ENCODE data around the gene GON4L.

DNA sequence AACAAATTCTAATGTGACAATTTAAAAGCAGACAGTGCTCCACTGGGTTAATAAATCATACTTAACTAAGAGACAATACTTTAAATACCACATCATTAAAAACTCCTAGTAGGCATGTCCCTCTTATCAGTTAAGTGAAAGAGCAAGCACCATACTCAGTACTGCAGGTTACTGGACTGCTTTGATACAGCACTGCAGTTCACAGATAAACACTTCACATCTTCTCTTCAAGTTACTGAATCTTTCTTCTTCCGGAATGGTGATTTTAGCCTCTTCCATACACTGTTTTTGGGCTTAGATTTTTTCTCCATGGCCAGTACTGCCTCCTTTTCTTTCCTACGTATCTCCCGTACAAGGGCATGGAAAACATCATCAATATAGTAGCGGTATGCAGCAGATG is 43.1 kb upstream of the GON4L start:
- TF ChIP-seq, protein P1, sequence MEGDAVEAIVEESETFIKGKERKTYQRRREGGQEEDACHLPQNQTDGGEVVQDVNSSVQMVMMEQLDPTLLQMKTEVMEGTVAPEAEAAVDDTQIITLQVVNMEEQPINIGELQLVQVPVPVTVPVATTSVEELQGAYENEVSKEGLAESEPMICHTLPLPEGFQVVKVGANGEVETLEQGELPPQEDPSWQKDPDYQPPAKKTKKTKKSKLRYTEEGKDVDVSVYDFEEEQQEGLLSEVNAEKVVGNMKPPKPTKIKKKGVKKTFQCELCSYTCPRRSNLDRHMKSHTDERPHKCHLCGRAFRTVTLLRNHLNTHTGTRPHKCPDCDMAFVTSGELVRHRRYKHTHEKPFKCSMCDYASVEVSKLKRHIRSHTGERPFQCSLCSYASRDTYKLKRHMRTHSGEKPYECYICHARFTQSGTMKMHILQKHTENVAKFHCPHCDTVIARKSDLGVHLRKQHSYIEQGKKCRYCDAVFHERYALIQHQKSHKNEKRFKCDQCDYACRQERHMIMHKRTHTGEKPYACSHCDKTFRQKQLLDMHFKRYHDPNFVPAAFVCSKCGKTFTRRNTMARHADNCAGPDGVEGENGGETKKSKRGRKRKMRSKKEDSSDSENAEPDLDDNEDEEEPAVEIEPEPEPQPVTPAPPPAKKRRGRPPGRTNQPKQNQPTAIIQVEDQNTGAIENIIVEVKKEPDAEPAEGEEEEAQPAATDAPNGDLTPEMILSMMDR (conservative IDR thresholded peaks at IDR 0.05; ENCODE audit: low read depth, low read length) = no peak
- TF ChIP-seq EZH2phosphoT487 (IDR thresholded peaks at IDR 0.05; ENCODE audit: borderline replicate concordance, low read length) (no peak), EZH2 (IDR thresholded peaks at IDR 0.05; ENCODE audit: low read length, unreplicated experiment) (no peak)

Measured in PC-3 (cell line).